Activated CD8-positive, alpha-beta memory T cell treated with anti-CD3 and anti-CD28 coated beads, Interleukin-2, amount 50 U/mL, for 48 hours (primary cell): Measurements from ENCODE around the gene AKIRIN2.

Experiments
- DNase-seq: peaks from one replicate; pipeline ENCODE4 v3.0.0-alpha.2; 2020

The AKIRIN2 gene

GRCh38 chr6:87701676-87702588, at the start of gene AKIRIN2:
AKIRIN2 (minus strand) TSS chr6:87702233; CDS start chr6:87701684, 549 bp downstream.
- DNase-seq = peak; percentile 97

DNA sequence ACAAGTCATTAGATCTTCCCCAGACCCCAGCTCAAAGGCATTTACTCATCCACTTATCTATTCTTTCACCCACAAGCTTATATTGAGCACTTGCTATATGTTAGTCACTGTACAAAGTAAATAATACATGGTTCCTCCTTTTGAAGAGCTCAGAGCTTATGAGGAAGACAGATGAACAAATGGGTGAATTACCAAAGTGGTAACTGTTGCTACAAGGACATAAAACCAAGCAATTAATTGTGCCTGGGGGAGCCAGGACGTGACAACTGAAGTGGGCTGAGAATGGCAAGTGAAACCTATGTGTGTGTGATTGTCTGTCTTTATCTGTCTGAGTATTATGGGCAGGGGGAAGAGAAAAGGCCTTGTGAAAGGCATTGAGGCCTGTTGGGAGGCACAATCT, 45.6 kb upstream of the AKIRIN2 start:
- no peak for DNase-seq

DNA sequence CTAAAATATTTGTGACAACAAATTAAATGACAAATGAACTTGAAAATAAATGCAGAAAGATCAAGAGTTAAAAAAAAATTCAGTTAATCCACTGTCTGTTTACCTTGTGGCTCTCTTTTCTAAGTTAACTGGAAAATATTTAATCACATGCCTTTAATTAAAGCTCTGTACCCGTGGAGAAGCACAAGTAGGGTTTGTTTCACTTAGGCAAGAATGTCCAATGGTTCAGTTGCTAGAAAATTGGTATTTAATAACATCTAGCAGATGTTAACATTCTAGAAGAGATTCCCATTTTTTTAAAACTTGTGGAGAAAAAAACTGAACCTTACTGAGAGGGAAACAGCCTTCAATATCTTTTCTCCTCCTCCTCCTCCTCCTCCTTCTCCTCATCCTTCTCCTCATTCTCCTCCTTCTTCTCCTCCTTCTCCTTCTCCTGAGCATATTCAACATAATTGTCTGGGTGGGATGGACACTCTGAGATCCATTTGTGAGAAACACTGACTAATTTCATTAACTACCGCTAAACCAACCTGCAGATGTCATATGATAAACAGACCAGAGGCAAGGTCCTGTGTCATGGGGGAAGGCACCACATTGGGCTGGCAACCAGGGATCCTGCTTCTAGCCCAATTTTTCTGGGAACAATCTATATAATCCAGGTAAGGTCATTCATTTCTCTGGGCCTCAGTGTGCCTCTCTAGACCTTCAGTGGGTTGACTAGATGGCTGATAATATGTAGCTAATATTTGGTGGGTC, 44.1 kb upstream of the AKIRIN2 start:
- no peak for DNase-seq

GRCh38 chr6:87743454-87743853, 41.4 kb upstream of the AKIRIN2 start:
- no peak for DNase-seq

GRCh38 chr6:87742106-87742505, 40.1 kb upstream of the AKIRIN2 start:
- peak; percentile 63 for DNase-seq

- no peak for DNase-seq
These were observed 39.1 kb upstream of the AKIRIN2 start for GRCh38 chr6:87741001-87741650.

- DNase-seq = no peak
These were observed 36.7 kb upstream of the AKIRIN2 start for GRCh38 chr6:87738744-87739143.

- no peak for DNase-seq
These were observed 36.0 kb upstream of the AKIRIN2 start for GRCh38 chr6:87738000-87738399.

GRCh38 chr6:87736809-87737540, 34.9 kb upstream of the AKIRIN2 start:
- no peak for DNase-seq

DNA sequence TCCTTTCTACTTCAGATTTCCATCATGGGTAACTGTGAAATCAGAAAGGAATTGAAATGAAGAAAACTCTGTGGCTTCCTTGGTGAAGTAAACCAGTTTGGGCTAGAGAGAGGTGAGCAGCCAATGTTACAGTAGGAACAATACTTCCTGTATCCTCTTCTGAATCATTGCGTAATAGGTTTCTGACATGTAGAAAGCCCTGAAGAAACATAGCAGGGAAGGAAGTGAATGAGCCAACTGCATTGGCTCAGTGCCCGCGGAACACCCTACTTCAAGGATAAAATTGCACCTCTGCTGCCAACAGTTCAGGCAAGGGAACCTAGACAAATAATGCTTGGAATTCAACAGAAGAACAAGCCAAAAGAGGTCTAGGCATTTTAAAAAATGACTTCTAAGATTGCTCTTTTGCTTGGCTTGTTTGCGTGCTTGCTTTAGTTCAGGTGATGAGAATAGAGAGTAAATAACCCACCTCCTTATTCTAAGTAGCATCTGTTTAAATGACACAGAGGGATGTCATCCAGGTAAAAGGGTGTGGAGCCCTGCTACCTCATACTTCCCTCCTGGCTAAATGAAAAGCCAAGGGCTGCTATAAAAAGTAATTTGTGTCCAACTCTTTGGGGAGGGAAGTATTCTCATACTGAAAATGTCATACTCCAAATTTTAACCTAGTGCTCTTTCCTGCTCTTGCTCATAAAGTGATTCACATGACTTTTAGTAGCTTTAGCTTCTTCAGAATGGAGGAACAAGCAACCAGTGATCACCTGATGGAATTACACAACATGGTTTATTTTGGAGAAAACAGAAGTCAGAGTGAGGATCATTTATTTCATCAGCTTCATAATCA, 30.0 kb upstream of the AKIRIN2 start:
- no peak for DNase-seq

DNA sequence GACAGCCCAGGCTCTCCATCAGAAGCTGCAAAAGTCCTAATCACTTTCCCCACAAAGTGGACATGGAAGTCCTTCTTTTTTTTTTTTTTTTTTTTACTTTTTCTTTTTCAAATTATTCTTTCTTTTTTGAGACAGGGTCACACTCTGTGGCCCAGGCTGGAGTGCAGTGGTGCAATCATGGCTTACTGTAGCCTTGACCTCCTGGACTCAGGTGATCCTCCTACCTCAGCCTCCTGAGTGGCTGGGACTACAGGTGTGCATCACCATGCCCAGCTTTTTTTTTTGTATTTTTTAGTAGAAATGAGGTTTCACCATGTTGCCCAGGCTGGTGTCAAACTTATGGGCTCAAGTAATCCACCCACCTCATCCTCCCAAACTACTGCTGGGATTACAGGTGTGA, 29.0 kb upstream of the AKIRIN2 start:
- no peak for DNase-seq

- no peak for DNase-seq
These were observed 28.1 kb upstream of the AKIRIN2 start for GRCh38 chr6:87729965-87730719.

- DNase-seq = no peak
These were observed 26.7 kb upstream of the AKIRIN2 start for GRCh38 chr6:87728706-87729105.

DNA sequence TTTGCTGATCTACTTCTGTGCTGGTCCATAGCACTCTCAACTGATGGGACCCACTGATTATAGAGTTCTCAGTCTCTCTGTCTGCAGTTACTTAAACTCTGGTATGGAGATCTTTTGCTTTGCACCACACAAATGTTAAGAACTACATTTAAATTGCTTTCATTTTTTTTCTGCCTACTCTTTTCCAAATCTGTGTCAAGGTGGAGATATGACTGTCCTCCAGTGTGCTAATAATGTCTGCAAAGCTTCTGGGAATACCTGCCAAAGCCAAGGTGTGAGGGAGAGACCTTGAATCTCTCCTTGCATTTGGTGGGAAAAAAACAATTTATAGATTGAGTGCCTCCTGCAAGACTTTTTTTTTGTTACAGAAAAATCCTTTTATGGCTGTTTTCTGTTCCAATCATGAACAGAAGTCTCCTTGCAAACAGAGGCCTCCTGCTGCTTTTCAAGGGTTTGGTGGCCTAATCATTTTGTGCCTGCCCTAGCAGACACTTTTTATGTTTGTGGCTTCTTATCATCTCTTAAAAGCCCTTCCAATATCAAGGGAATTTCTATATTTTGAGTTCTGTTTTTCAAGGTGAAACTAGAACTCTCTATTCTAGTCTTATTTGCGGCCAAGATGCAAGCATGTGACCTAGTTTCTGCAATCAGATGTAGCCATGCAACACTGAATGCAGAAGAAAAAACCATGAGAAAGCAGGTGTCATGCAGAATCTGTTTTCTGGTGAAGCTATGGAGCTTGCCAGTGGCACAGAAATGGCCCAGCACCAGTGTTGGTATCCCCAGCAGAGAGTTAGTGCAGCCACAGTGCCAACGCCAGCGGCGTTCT, 23.2 kb upstream of the AKIRIN2 start:
- DNase-seq = no peak

- no peak for DNase-seq
These were observed 21.4 kb upstream of the AKIRIN2 start for GRCh38 chr6:87723170-87724078.

GRCh38 chr6:87722540-87723169, 20.6 kb upstream of the AKIRIN2 start:
- DNase-seq = no peak

GRCh38 chr6:87721311-87721710, 19.3 kb upstream of the AKIRIN2 start:
- no peak for DNase-seq

GRCh38 chr6:87718662-87719433, 16.8 kb upstream of the AKIRIN2 start:
- DNase-seq = no peak
